GM13977 (cell line): ENCODE measurements around the gene LRRC53.

Experiments
- DNase-seq: peaks from one replicate; pipeline ENCODE4 v3.0.0; 2012; ENCODE audit warnings: low spot score
- in situ Hi-C: fragments of 300-500 bp; cut with MboI; formaldehyde crosslinking; loops from one replicate; pipeline ENCODE4 v1.12.0; 2022; ENCODE audit warnings: low sequenced_read_pairs, low pct_unique_long_range_greater_than_20kb, mixed read lengths, inconsistent platforms; ENCODE audit not compliant: unreplicated experiment
- TF ChIP-seq, protein P1 (sequence below): IDR thresholded peaks from 2 replicates; pipeline ENCODE4 v1.5.1; 2012; ENCODE audit warnings: mild to moderate bottlenecking, control low read depth; ENCODE audit not compliant: insufficient read depth; ENCODE audit errors: extremely low read depth, missing control alignments

The LRRC53 gene

DNA sequence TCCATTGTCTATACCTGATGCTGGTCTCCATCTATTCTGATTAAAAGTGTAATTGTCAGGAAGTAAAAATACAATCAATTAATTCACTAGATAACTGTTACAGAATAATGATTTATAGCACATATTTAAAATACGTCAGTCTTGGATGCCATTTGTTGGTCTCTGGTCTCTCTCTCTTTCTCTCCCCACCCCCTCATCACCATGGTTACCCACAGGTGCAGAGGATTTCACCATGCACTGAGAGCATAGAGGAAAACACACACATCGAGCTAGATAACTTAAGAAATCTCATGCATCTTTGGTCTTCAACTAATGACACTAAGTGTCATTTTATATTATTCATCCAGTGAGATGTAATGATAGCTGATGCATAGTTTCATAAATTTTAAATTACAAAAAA, 33.4 kb downstream of the LRRC53 start:
- no peak for DNase-seq
- TF ChIP-seq, protein P1, sequence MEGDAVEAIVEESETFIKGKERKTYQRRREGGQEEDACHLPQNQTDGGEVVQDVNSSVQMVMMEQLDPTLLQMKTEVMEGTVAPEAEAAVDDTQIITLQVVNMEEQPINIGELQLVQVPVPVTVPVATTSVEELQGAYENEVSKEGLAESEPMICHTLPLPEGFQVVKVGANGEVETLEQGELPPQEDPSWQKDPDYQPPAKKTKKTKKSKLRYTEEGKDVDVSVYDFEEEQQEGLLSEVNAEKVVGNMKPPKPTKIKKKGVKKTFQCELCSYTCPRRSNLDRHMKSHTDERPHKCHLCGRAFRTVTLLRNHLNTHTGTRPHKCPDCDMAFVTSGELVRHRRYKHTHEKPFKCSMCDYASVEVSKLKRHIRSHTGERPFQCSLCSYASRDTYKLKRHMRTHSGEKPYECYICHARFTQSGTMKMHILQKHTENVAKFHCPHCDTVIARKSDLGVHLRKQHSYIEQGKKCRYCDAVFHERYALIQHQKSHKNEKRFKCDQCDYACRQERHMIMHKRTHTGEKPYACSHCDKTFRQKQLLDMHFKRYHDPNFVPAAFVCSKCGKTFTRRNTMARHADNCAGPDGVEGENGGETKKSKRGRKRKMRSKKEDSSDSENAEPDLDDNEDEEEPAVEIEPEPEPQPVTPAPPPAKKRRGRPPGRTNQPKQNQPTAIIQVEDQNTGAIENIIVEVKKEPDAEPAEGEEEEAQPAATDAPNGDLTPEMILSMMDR = no peak
- in situ Hi-C loops = no loop called here

DNA sequence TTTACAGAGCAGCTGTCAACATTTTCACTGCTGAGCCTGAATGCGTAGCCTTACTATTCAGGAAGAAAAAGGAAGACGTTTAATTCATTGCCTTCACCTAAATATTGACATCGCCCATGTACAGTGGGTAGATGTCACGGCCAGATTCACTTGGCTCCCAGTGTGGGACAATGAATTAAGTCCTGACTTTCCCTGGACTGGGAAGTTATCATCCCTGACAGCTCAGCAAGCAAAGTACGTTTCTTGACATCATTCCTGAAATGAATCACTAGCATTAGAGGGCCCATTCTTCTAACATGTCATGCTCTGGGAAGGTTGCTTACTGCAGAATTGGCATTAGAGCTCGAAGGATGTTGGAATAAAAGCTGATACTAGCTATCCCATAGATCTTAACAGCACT, 37.8 kb downstream of the LRRC53 start:
- no peak for DNase-seq
- TF ChIP-seq, protein P1 = no peak
- in situ Hi-C loops = no loop called here

DNA sequence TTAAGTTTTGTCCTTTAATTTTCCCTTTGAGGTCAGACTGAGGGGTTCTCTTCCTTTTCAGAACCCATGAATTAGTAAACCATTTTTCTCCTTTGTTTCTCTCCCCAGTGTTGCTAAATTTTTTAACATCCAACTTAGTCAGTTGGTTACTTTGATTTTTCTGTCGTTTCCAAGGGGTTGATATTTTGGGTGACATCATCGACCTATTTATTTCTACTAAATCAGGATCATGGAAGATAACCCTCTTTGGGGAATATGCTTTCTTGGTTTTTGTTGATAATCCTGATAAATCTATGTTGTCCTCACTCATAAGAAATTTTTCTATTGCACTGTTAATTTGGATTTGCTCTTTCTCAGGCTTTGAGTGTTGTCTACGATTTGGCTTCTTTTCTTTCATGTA, 40.9 kb downstream of the LRRC53 start:
- TF ChIP-seq, protein P1 = no peak
- no peak for DNase-seq
- in situ Hi-C loops = no loop called here

DNA sequence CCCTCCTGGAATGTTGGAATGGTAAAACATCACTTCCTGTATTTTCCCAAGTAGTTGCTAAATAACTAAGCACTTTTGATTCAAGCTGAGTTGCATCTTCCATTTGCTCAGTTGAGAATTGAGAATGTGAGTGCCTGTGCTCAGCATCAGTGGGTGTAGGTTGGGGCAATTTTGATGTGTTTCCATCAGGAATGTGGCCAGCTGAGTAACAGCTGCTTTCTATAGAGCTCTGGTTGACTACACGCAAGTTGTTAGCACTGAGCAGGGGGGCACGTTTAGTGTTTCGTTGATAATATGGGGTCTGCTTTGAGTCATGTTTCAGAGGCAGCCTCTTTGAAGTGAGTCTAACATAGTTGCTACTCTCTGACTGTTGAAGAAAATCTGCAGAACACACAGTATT, 41.5 kb downstream of the LRRC53 start:
- no peak for DNase-seq
- TF ChIP-seq, protein P1 = no peak
- in situ Hi-C loops = no loop called here

DNA sequence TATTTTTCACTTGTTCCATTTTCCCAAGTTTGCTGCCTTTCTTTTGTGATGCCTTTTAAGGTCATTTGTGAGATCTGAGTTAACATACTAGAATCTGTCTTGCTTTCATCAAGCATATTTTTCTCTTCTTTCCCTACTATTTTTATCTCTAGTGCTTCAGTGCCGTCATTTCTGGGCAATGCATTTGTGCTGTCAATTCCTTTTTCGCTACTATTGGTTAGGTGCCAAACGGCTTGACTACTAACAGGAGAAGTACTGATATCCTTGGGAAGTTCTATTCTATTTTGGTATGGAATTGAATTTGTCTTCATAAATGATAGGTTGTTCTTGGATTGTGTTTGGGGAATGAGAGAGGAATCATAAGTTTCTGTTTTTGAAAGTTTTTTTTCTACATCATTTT, 42.2 kb downstream of the LRRC53 start:
- in situ Hi-C loops = no loop called here
- no peak for DNase-seq
- TF ChIP-seq, protein P1 = no peak

DNA sequence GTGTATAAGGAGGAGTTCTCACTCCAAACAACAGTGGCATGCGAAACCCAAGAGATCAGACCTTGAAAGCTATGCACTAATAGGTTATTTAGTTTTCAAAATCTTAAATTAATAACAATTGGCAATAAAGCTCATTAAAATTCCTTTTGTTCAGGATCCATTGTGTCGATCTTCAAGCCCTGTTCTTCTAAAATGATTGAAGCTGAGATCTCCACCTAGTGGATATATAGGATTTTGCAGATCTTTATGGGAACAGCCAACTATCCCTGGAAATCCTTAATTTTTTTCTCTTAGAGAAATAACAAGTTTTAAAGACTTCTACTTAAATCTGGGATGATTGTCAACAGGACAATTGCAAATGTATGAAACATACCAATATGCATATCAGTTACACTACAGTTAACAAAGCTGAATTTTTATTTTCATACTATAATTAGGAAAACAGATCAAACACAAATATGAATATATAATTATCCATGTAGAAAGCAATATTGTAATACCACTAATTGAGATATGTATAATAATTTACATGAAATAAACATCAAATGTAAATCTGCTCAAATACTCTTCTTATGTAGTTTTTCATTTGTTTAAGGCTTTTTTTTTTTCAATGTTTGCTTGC, 43.3 kb downstream of the LRRC53 start:
- TF ChIP-seq, protein P1 = peak; percentile 53
- peak; percentile 45 for DNase-seq
- in situ Hi-C loops = no loop called here

DNA sequence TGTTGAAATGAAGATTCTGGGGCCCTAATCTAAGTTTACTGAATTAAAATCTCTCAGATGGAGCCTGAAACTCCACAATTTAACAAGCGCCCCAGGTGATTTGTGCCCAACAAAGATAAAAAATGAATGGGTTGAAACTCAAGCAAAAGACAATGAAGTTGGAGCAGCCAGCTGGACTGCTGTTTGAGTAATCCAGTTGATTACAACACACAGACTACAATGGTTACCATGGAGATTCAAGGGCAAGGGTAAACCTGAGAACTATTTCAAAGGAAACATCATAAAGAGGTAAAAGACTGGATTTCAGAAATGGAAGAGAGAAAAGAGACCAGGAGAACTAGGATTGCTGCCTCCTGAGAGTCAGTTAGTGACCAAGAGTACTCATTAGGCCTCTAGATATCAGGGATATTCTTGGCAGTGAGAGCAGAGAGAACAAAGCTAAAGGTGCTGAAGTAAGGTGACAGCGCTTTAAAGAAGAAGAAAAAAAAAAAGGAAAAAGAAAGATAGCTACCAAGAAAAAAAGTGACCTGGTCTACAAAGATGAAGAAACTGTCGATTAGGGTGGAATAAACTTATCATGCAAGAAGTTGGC, 44.5 kb downstream of the LRRC53 start:
- in situ Hi-C loops = no loop called here
- TF ChIP-seq, protein P1 = no peak
- no peak for DNase-seq
